ENCODE measurements around the gene UGT1A5.

UGT1A5 gene

GRCh38 chr2:233756429-233757081 lies 43.8 kb downstream of the UGT1A5 start:
- TF ChIP-seq, protein P1, sequence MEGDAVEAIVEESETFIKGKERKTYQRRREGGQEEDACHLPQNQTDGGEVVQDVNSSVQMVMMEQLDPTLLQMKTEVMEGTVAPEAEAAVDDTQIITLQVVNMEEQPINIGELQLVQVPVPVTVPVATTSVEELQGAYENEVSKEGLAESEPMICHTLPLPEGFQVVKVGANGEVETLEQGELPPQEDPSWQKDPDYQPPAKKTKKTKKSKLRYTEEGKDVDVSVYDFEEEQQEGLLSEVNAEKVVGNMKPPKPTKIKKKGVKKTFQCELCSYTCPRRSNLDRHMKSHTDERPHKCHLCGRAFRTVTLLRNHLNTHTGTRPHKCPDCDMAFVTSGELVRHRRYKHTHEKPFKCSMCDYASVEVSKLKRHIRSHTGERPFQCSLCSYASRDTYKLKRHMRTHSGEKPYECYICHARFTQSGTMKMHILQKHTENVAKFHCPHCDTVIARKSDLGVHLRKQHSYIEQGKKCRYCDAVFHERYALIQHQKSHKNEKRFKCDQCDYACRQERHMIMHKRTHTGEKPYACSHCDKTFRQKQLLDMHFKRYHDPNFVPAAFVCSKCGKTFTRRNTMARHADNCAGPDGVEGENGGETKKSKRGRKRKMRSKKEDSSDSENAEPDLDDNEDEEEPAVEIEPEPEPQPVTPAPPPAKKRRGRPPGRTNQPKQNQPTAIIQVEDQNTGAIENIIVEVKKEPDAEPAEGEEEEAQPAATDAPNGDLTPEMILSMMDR (IDR thresholded peaks at IDR 0.05; ENCODE audit: low read length, missing control alignments): no peak
- no peak for DNase-seq (ENCODE audit: low read depth)

DNA sequence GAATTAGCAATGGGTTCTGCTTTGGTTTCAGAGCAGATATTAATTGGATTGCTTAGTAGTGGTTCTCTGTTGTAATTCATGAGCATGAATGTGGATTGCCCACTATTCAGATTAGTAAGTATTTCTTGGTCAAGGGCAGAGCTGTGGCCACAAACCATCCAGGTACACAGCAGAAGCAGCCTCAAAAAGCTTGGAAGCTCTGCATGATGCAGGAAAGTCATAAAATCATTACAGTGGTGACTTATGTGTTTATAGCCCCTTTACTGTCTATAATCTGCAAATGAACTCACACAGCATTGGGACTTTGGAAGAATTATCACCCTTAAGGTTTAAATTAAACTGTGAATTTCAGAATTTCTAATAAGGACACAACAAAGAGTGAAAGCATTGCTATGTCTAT lies 45.4 kb downstream of the UGT1A5 start:
- no peak for DNase-seq (ENCODE audit: low read depth)
- TF ChIP-seq, protein P1 (IDR thresholded peaks at IDR 0.05; ENCODE audit: low read length, missing control alignments): no peak
- no peak overlapping the region for H3K4me3 ChIP-seq (replicated peaks; ENCODE audit: low read depth, low read length)

More at GRCh38 chr2:233756429-233757081, 43.8 kb downstream of the UGT1A5 start:
- no peak overlapping the region for H3K4me3 ChIP-seq (replicated peaks; ENCODE audit: low read depth, low read length)

DNA sequence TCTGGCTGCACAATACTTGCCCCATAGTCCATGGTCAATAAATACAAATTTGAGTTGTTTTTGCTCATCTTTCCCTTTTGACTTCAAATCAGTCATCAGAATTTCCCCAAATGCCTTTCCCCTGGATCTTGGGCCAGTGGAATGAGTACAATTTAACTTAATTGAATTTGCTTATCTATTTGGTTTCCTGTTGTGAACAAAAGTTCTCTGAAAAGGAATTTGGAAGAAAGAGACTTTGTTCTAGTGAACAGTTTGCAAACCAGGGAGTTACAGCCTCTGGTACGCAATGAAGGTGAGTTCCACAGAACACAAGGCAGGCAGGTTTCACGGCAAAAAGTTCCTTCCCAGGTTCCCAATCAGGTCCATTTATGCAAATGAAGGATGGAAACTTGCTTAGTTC lies 46.1 kb downstream of the UGT1A5 start:
- DNase-seq (ENCODE audit: low read depth): peak; percentile 66
- H3K4me3 ChIP-seq (replicated peaks; ENCODE audit: low read depth, low read length): no peak overlapping the region
- TF ChIP-seq, protein P1 (IDR thresholded peaks at IDR 0.05; ENCODE audit: low read length, missing control alignments): no peak

GRCh38 chr2:233760043-233760442 lies 47.3 kb downstream of the UGT1A5 start, which contains the start of gene UGT1A1:
Gene UGT1A1, plus strand, starts transcription at chr2:233760270. Its CDS starts 18 bp downstream, at chr2:233760288.
- TF ChIP-seq, protein P1 (IDR thresholded peaks at IDR 0.05; ENCODE audit: low read length, missing control alignments): no peak
- no peak within 1 kb of the TSS for H3K4me3 ChIP-seq (replicated peaks; ENCODE audit: low read depth, low read length)
- no peak for DNase-seq (ENCODE audit: low read depth)

DNA sequence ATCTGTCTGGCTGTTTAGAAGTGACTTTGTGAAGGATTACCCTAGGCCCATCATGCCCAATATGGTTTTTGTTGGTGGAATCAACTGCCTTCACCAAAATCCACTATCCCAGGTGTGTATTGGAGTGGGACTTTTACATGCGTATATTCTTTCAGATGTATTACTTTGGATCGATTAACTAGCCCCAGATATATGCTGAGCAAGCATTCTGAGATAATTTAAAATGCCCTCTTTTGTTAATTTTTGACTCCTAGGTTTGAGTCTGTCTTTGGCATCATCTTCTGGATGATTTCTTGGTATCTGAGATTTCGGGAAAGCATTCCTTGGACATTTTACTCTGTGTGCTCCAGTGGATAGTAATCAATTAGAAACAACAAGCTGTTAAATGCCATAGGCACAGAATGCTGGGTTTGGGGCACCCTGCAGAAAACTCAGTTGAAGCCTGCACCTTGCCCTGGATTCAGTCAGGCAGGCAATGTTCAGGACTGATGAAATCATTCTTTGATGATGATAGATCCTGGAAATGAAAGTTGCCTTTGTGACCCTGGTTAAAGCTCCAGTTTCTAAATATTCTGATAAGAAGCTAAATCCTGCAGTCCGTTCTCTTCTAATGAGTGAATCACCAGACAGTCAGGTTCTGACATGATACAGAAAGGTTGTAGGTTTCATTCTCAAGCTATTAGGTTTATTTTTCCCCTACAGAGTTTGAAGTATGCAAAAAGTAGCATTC lies 48.5 kb downstream of the UGT1A5 start:
- TF ChIP-seq, protein P1 (IDR thresholded peaks at IDR 0.05; ENCODE audit: low read length, missing control alignments): no peak
- peak; percentile 4 for DNase-seq (ENCODE audit: low read depth)

GRCh38 chr2:233764264-233764663 lies 51.6 kb downstream of the UGT1A5 start:
- H3K4me3 ChIP-seq (replicated peaks; ENCODE audit: low read depth, low read length): no peak overlapping the region
- TF ChIP-seq, protein P1 (IDR thresholded peaks at IDR 0.05; ENCODE audit: low read length, missing control alignments): no peak
- DNase-seq (ENCODE audit: low read depth): peak; percentile 66

More for the DNA sequence above, 48.5 kb downstream of the UGT1A5 start:
- no peak overlapping the region for H3K4me3 ChIP-seq (replicated peaks; ENCODE audit: low read depth, low read length)

All from fibroblast of pulmonary artery (primary cell).